C4-2B (cell line): ENCODE data around the gene OR11H1.
"Not testable (repeated sequence)": the region's sequence is repeated elsewhere in the genome, so short reads cannot be mapped to it uniquely, and the experiment has no call there.

ENCODE experiments used
- CTCF ChIP-seq: fragments of 450-650 bp; conservative IDR thresholded peaks from 2 replicates; pipeline ENCODE4 v1.5.1; 2017; ENCODE audit warnings: mild to moderate bottlenecking
- ZFX ChIP-seq: fragments of 450-650 bp; IDR thresholded peaks from 2 replicates; pipeline ENCODE4 v1.6.1; 2017

GRCh38 chr22:15509967-15510366, 18.0 kb upstream of the OR11H1 start:
- not testable (repeated sequence) for TF ChIP-seq CTCF, ZFX
